K562 (cell line): Measurements from ENCODE around the gene ATG4C. TPM values are rescaled to one million over a fixed set of nuclear protein-coding genes. Genes with fewer than 3 reads are reported as not detected.
"Not testable (repeated sequence)": the region's sequence is repeated elsewhere in the genome, so short reads cannot be mapped to it uniquely, and the experiment has no call there.

Experiments used
- ATAC-seq: fragments of 200-7000 bp; cut with Tn5 transposase; 3 replicates; pipeline ENCODE4 v1.9.1; 2020; ENCODE audit warnings: moderate library complexity
- BruUV-seq: library from RNA; stranded (reverse); fragments of 400-500 nt; replicated peaks from 2 replicates; lab custom pipeline; 2021; lab: Mats Ljungman, UMichigan
- CTCF ChIA-PET: fragments of 300-600 bp; formaldehyde crosslinking; extraction: SDS; loops from one replicate; lab custom pipeline; 2021; ENCODE audit warnings: low intra/inter-chr PET ratio; lab: Yijun Ruan, JAX
- POLR2A ChIA-PET: fragments of 300-600, 350-650 bp; sonication (Branson Sonifier 250); formaldehyde crosslinking; extraction: SDS; loops from one replicate; lab custom pipeline; 2021; ENCODE audit warnings: antibody characterized with exemption, inconsistent platforms; lab: Yijun Ruan, JAX
- DNase-seq, 4 experiments: peaks; one replicate each; pipeline versions ENCODE4 v3.0.0 to v3.0.0-alpha.2; 2011 to 2018; ENCODE audit warnings: low spot score in 3 of 4, mixed read lengths in 3 of 4; ENCODE audit errors: extremely low read depth in 1 of 4
- FAIRE-seq: peaks from 2 replicates; lab custom pipeline; 2011; peaks lifted over from hg19 to GRCh38; lab: Jason Lieb, UNC
- H2AFZ ChIP-seq: 2 replicates; pipeline ENCODE4 v1.6.0; 2011; ENCODE audit warnings: low read depth, low read length, control low read depth, inconsistent platforms
- H3K27ac ChIP-seq: fragments of 200-600 bp; 3 replicates; pipeline ENCODE4 v1.8.0; 2011; ENCODE audit warnings: low read depth, mild to moderate bottlenecking, control low read depth, inconsistent platforms, low read length, moderate library complexity, mixed read lengths; ENCODE audit errors: extremely low read depth
- H3K27me3 ChIP-seq, 2 experiments: fragments of 300-600 bp in 1 of 2; 2 replicates in 1 of 2; 3 replicates in 1 of 2; pipeline versions ENCODE4 v1.6.0 to v1.8.0; 2011; ENCODE audit warnings: inconsistent platforms in 2 of 2, low read length in 2 of 2, mild to moderate bottlenecking in 1 of 2, mixed read lengths in 1 of 2, moderate library complexity in 1 of 2; ENCODE audit not compliant: control insufficient read depth in 2 of 2, insufficient read depth in 2 of 2
- H3K36me3 ChIP-seq: fragments of 300-600 bp; 3 replicates; pipeline ENCODE4 v1.8.0; 2011; ENCODE audit warnings: mild to moderate bottlenecking, low read length, inconsistent platforms; ENCODE audit not compliant: control insufficient read depth, insufficient read depth
- H3K4me1 ChIP-seq, 2 experiments: fragments of 200-600 bp in 1 of 2; replicated peaks in 1 of 2; 2 replicates in 1 of 2; 3 replicates in 1 of 2; pipeline versions ENCODE4 v1.5.1 to v1.8.0; 2011; ENCODE audit warnings: inconsistent platforms in 2 of 2, low read length in 2 of 2, mild to moderate bottlenecking in 1 of 2, mixed read lengths in 1 of 2, moderate library complexity in 1 of 2; ENCODE audit not compliant: control insufficient read depth in 2 of 2, insufficient read depth in 2 of 2
- H3K4me2 ChIP-seq: 2 replicates; pipeline ENCODE4 v1.6.1; 2011; ENCODE audit warnings: low read length, control low read depth, inconsistent platforms, mixed read lengths; ENCODE audit not compliant: insufficient read depth
- H3K4me3 ChIP-seq: fragments of 200-600 bp; sonication (generic), shearing (Covaris generic); 2 replicates; pipeline ENCODE4 v1.5.1; 2016; ENCODE audit warnings: control low read depth, inconsistent platforms
- H3K79me2 ChIP-seq: fragments of 200-600 bp; 3 replicates; pipeline ENCODE4 v1.8.0; 2011; ENCODE audit warnings: low read length, inconsistent platforms; ENCODE audit not compliant: control insufficient read depth, insufficient read depth
- H3K9ac ChIP-seq, 2 experiments: 2 replicates each; pipeline versions ENCODE4 v1.6.0 to v1.6.1; 2011; ENCODE audit warnings: low read depth in 2 of 2, low read length in 2 of 2, control low read depth in 1 of 2, inconsistent platforms in 1 of 2, mild to moderate bottlenecking in 1 of 2, mixed read lengths in 1 of 2; ENCODE audit not compliant: insufficient read depth in 1 of 2
- H3K9me1 ChIP-seq: one replicate; pipeline ENCODE4 v1.6.0; 2011; ENCODE audit warnings: inconsistent platforms, mild to moderate bottlenecking, low read length, moderate library complexity; ENCODE audit not compliant: control insufficient read depth, insufficient read depth
- H3K9me3 ChIP-seq: replicated peaks from 2 replicates; pipeline ENCODE4 v1.5.1; 2011; ENCODE audit warnings: low read depth, low read length, inconsistent platforms; ENCODE audit not compliant: control insufficient read depth, insufficient read depth
- H4K20me1 ChIP-seq: replicated peaks from 2 replicates; pipeline ENCODE4 v1.6.1; 2011; ENCODE audit warnings: low read length, inconsistent platforms, mixed read lengths; ENCODE audit not compliant: control insufficient read depth, insufficient read depth
- HMG20A ChIP-seq: fragments of 450-650 bp; formaldehyde crosslinking; conservative IDR thresholded peaks from 2 replicates; pipeline ENCODE4 v1.4.0; 2020; ENCODE audit warnings: mild to moderate bottlenecking, mixed read lengths
- NEUROD1 ChIP-seq: fragments of 150-350 bp; IDR thresholded peaks from 2 replicates; pipeline ENCODE4 v1.6.1; 2014; ENCODE audit warnings: borderline replicate concordance, low read length, low read depth; ENCODE audit not compliant: partially characterized antibody
- NFE2 ChIP-seq: IDR thresholded peaks from 2 replicates; pipeline ENCODE4 v1.6.1; 2014; ENCODE audit warnings: antibody characterized with exemption, low read depth
- RAD51 ChIP-seq: fragments of 450-650 bp; IDR thresholded peaks from 2 replicates; pipeline ENCODE4 v1.7.1; 2016; ENCODE audit warnings: low read depth, mild to moderate bottlenecking, borderline replicate concordance
- SPI1 ChIP-seq: IDR thresholded peaks from 2 replicates; pipeline ENCODE4 v1.6.1; 2011; ENCODE audit warnings: low read depth, low read length, control low read depth, borderline replicate concordance
- ZBED1 ChIP-seq: IDR thresholded peaks from 2 replicates; pipeline ENCODE4 v1.6.1; 2014
- ZFP30 ChIP-seq: fragments of 250-450 bp; sonication (Bioruptor Pico); IDR thresholded peaks from 2 replicates; pipeline ENCODE4 v1.8.0; 2022; ENCODE audit warnings: moderate library complexity, mild to moderate bottlenecking, inconsistent platforms, borderline replicate concordance
- WGBS: fragments of 100-300 bp; shearing (Covaris generic); methylation state at CpG from one replicate; pipeline ENCODE4 v1.1.6; 2016; ENCODE audit warnings: low coverage, mixed read lengths; ENCODE audit not compliant: insufficient coverage; ENCODE audit errors: missing lambda C conversion rate; 5-methylcytosine and 5-hydroxymethylcytosine counted together
- in situ Hi-C: fragments of 300-500 bp; cut with MboI; formaldehyde crosslinking; loops from 4 replicates; pipeline ENCODE4 v1.15.0; 2018; ENCODE audit warnings: inconsistent platforms, mixed read lengths
- intact Hi-C: fragments of 100-400 bp; cut with micrococcal nuclease; formaldehyde crosslinking; loops from 2 replicates; pipeline ENCODE4 v1.14.2; 2022
- polyA plus RNA-seq, 8 experiments: library from polyadenylated mRNA; depleted of rRNA in 4 of 8; stranded (reverse) in 5 of 8; unstranded in 3 of 8; fragments of >200 nt; fragmentation: Nextera tagmentation in 2 of 8; fragmentation: Illumina TruSeq in 1 of 8; extraction: Ambion mirVana in 2 of 8; extraction: Trizol in 1 of 8; gene quantifications; 2 replicates each; pipeline versions ENCODE4 v1.2.1 to v1.2.3, GENCODE V29; 2011 to 2014; ENCODE audit warnings: inconsistent platforms in 1 of 8, missing spikeins in 1 of 8
- total RNA-seq, 7 experiments: library from RNA; depleted of rRNA in 6 of 7; stranded (reverse); fragments of >200 nt in 6 of 7; fragmentation: Illumina TruSeq in 2 of 7; extraction: Trizol in 2 of 7; gene quantifications; 2 replicates each; pipeline versions ENCODE4 v1.2.1 to v1.2.3, GENCODE V29; 2011 to 2021; ENCODE audit warnings: low replicate concordance in 1 of 7
- TF ChIP-seq, protein P1 (sequence below): fragments of 250-450 bp; sonication (Bioruptor Pico); IDR thresholded peaks from 2 replicates; pipeline ENCODE4 v1.4.0; 2020; ENCODE audit warnings: mild to moderate bottlenecking
- TF ChIP-seq, protein P2 (sequence below): sonication (generic); formaldehyde crosslinking; IDR thresholded peaks from 2 replicates; pipeline ENCODE4 v1.8.0; 2022; ENCODE audit warnings: mild to moderate bottlenecking, missing genetic modification reagents
- TF ChIP-seq, protein P3 (sequence below): fragments of 450-650 bp; IDR thresholded peaks from 2 replicates; pipeline ENCODE4 v1.6.1; 2014; ENCODE audit warnings: low read depth, mild to moderate bottlenecking, moderate library complexity, borderline replicate concordance

Gene ATG4C
- total and polyA plus RNA-seq, 9 of the 15 experiments (the other 6 are each of a cell fraction or from before 2014, with no cell fraction given) = 7.6 to 35.8 (median 16.1) TPM

GRCh38 chr1:62746809-62747138, 37.2 kb upstream of the ATG4C start (continued):
- TF ChIP-seq, protein P1, sequence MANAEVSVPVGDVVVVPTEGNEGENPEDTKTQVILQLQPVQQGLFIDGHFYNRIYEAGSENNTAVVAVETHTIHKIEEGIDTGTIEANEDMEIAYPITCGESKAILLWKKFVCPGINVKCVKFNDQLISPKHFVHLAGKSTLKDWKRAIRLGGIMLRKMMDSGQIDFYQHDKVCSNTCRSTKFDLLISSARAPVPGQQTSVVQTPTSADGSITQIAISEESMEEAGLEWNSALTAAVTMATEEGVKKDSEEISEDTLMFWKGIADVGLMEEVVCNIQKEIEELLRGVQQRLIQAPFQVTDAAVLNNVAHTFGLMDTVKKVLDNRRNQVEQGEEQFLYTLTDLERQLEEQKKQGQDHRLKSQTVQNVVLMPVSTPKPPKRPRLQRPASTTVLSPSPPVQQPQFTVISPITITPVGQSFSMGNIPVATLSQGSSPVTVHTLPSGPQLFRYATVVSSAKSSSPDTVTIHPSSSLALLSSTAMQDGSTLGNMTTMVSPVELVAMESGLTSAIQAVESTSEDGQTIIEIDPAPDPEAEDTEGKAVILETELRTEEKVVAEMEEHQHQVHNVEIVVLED (CRISPR knock-in tag) = no peak
- TF ChIP-seq HMG20A (CRISPR knock-in tag) (no peak), ZBED1 (no peak), NFE2 (no peak)

- Histone ChIP-seq H2AFZ (no peak overlapping the region), H3K79me2 (no peaks in the 10 kb centered on the region), H3K4me1 (no peaks in the 10 kb centered on the region), H4K20me1 (no peaks in the 10 kb centered on the region), H3K4me3 (no peak overlapping the region), H3K9ac (no peak overlapping the region), H3K27ac (no peak overlapping the region), H3K9me3 (0 out of 2 replicates have a peak, but pooled peaks cover 2% of the 10 kb centered on the region), H3K9me1 (no peaks in the 10 kb centered on the region), H3K4me2 (no peak overlapping the region), H3K27me3 (no peaks in the 10 kb centered on the region), H3K36me3 (no peaks in the 10 kb centered on the region)
- CTCF ChIA-PET = no interaction called here
- in situ Hi-C loops = no loop called here
- 46% methylated on average over 21 of the region's 35 CpGs for whole genome bisulfite sequencing
- no peak for DNase-seq
- no peak for TF ChIP-seq RAD51
- no peak for TF ChIP-seq SPI1
- TF ChIP-seq, protein P2, sequence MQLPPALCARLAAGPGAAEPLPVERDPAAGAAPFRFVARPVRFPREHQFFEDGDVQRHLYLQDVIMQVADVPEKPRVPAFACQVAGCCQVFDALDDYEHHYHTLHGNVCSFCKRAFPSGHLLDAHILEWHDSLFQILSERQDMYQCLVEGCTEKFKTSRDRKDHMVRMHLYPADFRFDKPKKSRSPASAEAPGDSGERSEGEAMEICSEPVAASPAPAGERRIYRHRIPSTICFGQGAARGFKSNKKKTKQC = no peak
- TF ChIP-seq, protein P3, sequence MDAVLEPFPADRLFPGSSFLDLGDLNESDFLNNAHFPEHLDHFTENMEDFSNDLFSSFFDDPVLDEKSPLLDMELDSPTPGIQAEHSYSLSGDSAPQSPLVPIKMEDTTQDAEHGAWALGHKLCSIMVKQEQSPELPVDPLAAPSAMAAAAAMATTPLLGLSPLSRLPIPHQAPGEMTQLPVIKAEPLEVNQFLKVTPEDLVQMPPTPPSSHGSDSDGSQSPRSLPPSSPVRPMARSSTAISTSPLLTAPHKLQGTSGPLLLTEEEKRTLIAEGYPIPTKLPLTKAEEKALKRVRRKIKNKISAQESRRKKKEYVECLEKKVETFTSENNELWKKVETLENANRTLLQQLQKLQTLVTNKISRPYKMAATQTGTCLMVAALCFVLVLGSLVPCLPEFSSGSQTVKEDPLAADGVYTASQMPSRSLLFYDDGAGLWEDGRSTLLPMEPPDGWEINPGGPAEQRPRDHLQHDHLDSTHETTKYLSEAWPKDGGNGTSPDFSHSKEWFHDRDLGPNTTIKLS = no peak
- no peak for TF ChIP-seq ZFP30 (CRISPR knock-in tag)
- no peak for TF ChIP-seq NEUROD1
- no peak for FAIRE-seq
- BruUV-seq = no TSS peak
- ATAC-seq = no peak
- intact Hi-C loops = no loop called here
- POLR2A ChIA-PET = interaction anchor here (1.1 kb wide), 1 partner anchor 7 kb away, joined by 3 read pairs; no protein-coding TSS in a partner anchor
Measured at GRCh38 chr1:62753031-62753965, 30.6 kb upstream of the ATG4C start.

GRCh38 chr1:62754938-62755337, 29.0 kb upstream of the ATG4C start:
- FAIRE-seq, H3K79me2 ChIP-seq, CTCF ChIA-PET, H3K4me1 ChIP-seq, H3K36me3 ChIP-seq, DNase-seq, BruUV-seq, ATAC-seq, POLR2A ChIA-PET, H3K9ac ChIP-seq, H3K27me3 ChIP-seq, H4K20me1 ChIP-seq, H3K27ac ChIP-seq, H3K9me3 ChIP-seq, intact Hi-C loops, H3K9me1 ChIP-seq, H3K4me3 ChIP-seq, in situ Hi-C loops, H3K4me2 ChIP-seq: not testable (repeated sequence)
- peak overlapping the region; percentile 82 for H2AFZ ChIP-seq
- 33% methylated on average over 12 of the region's 13 CpGs for WGBS
